Astrocyte of the spinal cord (primary cell): ENCODE measurements around the gene CTDSP2.

Experiments used
- DNase-seq: peaks from one replicate; pipeline ENCODE4 v3.0.0; 2011; ENCODE audit warnings: low read depth, low spot score
- H3K4me3 ChIP-seq: 2 replicates; pipeline ENCODE4 v1.5.1; 2011; ENCODE audit warnings: low read depth, mild to moderate bottlenecking, low read length, moderate library complexity
- in situ Hi-C: cut with HindIII; loops from 2 replicates; pipeline ENCODE4 v1.10.0; 2017; ENCODE audit warnings: low sequenced_read_pairs
- TF ChIP-seq, protein P1 (sequence below): IDR thresholded peaks from 2 replicates; pipeline ENCODE4 v1.5.1; 2012; ENCODE audit warnings: low read depth, mild to moderate bottlenecking, low read length, inconsistent platforms

Gene CTDSP2

DNA sequence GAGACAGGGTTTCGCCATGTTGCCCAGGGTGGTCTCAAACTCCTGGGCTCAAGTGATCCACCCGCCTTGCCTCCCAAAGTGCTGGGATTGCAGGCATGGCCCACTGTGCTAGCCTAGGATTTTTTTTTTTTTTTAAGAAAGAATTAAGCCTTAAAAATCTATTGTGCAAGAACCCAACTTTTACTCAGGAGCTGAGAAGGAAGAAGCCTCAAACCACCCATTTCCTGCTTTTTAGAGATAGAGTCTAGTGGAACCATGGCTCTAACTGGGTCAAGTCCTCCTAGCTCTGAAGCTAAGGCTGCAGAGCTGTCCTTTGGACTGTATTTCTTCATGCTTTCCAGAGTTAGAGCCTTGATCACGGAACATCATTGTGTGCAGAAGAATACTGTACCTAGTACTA is 65.3 kb downstream of the CTDSP2 start:
- in situ Hi-C loops, result no loop called here
- no peak overlapping the region for H3K4me3 ChIP-seq
- DNase-seq, result no peak
- TF ChIP-seq, protein P1, sequence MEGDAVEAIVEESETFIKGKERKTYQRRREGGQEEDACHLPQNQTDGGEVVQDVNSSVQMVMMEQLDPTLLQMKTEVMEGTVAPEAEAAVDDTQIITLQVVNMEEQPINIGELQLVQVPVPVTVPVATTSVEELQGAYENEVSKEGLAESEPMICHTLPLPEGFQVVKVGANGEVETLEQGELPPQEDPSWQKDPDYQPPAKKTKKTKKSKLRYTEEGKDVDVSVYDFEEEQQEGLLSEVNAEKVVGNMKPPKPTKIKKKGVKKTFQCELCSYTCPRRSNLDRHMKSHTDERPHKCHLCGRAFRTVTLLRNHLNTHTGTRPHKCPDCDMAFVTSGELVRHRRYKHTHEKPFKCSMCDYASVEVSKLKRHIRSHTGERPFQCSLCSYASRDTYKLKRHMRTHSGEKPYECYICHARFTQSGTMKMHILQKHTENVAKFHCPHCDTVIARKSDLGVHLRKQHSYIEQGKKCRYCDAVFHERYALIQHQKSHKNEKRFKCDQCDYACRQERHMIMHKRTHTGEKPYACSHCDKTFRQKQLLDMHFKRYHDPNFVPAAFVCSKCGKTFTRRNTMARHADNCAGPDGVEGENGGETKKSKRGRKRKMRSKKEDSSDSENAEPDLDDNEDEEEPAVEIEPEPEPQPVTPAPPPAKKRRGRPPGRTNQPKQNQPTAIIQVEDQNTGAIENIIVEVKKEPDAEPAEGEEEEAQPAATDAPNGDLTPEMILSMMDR, result no peak

DNA sequence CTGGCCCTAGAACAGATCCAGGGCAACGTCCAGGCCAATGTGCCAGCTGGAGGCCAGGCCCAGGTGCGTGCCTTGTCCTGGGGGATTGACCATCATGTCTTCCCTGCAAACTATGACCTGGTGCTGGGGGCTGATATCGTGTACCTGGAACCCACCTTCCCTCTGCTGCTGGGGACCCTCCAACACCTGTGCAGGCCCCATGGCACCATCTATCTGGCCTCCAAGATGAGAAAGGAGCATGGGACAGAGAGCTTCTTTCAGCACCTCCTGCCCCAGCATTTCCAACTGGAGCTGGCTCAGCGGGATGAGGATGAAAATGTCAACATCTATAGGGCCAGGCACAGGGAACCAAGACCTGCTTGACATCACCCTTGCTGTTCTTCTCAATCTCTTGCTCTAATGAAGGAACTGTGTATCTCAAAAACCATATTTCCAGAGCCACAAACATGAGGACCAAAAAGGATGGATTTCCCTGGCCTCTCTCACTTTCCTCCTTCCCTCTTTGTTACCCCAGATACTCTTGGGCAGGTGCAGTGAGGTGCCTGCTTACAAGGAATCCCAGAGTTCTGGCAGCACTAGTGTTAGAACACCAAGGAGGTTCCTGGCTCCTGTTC is 66.1 kb downstream of the CTDSP2 start:
- in situ Hi-C loops, result no loop called here
- no peak for DNase-seq
- TF ChIP-seq, protein P1, result no peak
- H3K4me3 ChIP-seq, result no peak overlapping the region

DNA sequence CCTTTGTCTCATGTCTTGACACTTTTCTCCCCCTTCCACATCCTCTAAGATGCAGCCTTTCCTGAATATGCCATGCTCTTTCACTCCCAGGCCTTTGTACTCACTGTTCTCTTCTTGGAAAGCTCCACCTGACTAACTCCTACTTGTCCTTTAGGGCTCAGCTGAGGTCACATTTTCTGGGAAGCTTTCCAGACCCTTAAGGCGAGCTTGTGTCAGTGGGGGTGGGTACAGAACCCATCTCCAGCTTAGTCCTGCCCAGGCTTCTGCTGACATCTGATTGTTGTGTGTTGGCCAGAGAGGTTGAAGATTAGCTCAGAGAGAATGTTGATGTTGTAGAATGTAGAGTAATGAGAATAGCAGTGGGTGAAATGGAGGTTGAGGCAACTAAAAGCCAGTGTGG is 66.8 kb downstream of the CTDSP2 start:
- H3K4me3 ChIP-seq, result no peak overlapping the region
- in situ Hi-C loops, result no loop called here
- DNase-seq, result no peak
- TF ChIP-seq, protein P1, result no peak

DNA sequence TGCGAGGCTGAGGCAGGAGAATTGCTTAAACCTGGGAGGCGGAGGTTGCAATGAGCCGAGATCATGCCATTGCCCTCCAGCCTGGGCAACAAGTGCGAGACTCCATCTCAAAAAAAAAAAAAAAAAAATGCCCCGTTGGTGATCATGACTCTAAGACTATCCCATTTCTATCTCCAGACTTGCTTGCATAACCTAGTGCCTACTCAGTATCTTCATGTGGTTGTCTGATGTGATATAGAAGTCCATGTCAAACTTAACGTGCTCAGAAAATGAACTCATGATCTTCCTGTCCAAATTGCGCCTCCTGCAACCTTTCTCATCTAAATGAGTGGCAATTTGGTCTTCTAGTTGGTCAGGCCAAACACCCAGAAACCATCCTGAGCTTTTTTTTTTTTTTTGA is 68.6 kb downstream of the CTDSP2 start:
- in situ Hi-C loops, result no loop called here
- no peak overlapping the region for H3K4me3 ChIP-seq
- DNase-seq, result no peak
- TF ChIP-seq, protein P1, result no peak

DNA sequence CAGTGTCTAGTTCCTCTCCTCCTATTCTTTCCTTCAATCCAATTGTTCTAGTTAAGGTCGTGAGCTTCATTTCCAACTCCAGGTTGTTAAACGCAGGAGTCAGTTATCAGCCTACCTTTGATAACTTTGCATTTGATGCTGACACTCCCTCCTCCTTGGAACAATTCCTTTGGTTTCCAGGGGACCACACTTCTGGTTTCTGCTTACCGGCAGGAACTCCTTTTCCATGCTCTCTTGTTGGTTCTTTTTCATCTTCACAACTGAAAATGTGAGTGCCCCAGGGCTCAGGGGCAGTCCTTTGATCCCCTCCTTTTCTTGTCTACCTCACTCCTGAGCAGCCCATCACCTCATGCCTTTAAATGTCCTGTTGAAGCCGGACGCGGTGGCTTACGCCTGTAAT is 69.2 kb downstream of the CTDSP2 start:
- in situ Hi-C loops, result no loop called here
- TF ChIP-seq, protein P1, result no peak
- no peak for DNase-seq
- no peak overlapping the region for H3K4me3 ChIP-seq

DNA sequence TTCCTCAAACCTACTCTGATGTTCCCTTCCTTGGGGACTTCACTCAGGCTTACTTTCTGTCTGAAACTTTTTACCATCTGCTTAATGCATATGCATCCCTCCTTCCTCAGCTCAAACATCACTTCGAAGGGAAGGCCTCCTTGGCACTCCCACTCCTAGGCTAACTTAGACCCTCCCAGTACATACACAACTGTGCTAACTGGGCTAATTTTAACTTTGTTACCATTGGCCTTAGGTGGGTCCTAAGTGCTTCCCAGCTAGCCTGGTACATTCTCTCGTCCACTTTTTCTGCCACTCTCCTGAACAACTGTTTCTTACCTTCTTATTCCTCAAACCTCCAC is 70.3 kb downstream of the CTDSP2 start:
- TF ChIP-seq, protein P1, result no peak

More for the DNA sequence above, 70.3 kb downstream of the CTDSP2 start:
- no peak for DNase-seq
- in situ Hi-C loops, result no loop called here
- H3K4me3 ChIP-seq, result no peak overlapping the region
